Colonic mucosa (tissue), 4 donors: ENCODE data around the gene APC2. TPM values are rescaled to one million over a fixed set of nuclear protein-coding genes. Genes with fewer than 3 reads are reported as not detected.
"Not testable (repeated sequence)": the region's sequence is repeated elsewhere in the genome, so short reads cannot be mapped to it uniquely, and the experiment has no call there.

Experiments used
- DNase-seq: peaks from one replicate; pipeline ENCODE4 v3.0.0-alpha.2; 2020
- H3K27ac ChIP-seq: fragments of 200-600 bp; one replicate; pipeline ENCODE4 v1.8.0; 2021
- H3K27me3 ChIP-seq: fragments of 200-600 bp; one replicate; pipeline ENCODE4 v1.8.0; 2021
- H3K36me3 ChIP-seq: fragments of 200-600 bp; one replicate; pipeline ENCODE4 v1.8.0; 2021
- H3K4me1 ChIP-seq: fragments of 200-600 bp; one replicate; pipeline ENCODE4 v1.8.0; 2021; ENCODE audit warnings: mild to moderate bottlenecking
- H3K4me3 ChIP-seq: fragments of 200-600 bp; one replicate; pipeline ENCODE4 v1.8.0; 2021
- H3K9ac ChIP-seq, 2 donors: one replicate each; pipeline ENCODE4 v1.7.0; 2013; ENCODE audit warnings: control low read depth in 2 of 2, low read depth in 2 of 2, low read length in 2 of 2
- H3K9me3 ChIP-seq: fragments of 200-600 bp; one replicate; pipeline ENCODE4 v1.8.0; 2021
- intact Hi-C: fragments of 100-400 bp; cut with DNase I; formaldehyde crosslinking; loops from one replicate; pipeline ENCODE4 v1.14.1; 2022
- total RNA-seq, 2 donors: library from RNA; stranded (reverse); fragmentation: NEBNext Ultra II Directional in 1 of 2; extraction: Animal tissue kit (Norgen Biotek cat#: 25700) in 1 of 2; gene quantifications; one replicate each; pipeline ENCODE4 v1.2.1, GENCODE V29; 2021
- TF ChIP-seq, protein P1 (sequence below): fragments of 200-600 bp; IDR thresholded peaks from one replicate; pipeline ENCODE4 v1.8.0; 2022; ENCODE audit warnings: antibody characterized with exemption, mild to moderate bottlenecking
- donor health status: healthy.
- donor health status: DM: no; HTN: no; CAD: no.
- donor health status: DM: no; HTN: no; CAD: no.

Gene APC2
- total RNA-seq, 2 donors from 2014 or later, result 0.05 to 0.42 TPM

DNA sequence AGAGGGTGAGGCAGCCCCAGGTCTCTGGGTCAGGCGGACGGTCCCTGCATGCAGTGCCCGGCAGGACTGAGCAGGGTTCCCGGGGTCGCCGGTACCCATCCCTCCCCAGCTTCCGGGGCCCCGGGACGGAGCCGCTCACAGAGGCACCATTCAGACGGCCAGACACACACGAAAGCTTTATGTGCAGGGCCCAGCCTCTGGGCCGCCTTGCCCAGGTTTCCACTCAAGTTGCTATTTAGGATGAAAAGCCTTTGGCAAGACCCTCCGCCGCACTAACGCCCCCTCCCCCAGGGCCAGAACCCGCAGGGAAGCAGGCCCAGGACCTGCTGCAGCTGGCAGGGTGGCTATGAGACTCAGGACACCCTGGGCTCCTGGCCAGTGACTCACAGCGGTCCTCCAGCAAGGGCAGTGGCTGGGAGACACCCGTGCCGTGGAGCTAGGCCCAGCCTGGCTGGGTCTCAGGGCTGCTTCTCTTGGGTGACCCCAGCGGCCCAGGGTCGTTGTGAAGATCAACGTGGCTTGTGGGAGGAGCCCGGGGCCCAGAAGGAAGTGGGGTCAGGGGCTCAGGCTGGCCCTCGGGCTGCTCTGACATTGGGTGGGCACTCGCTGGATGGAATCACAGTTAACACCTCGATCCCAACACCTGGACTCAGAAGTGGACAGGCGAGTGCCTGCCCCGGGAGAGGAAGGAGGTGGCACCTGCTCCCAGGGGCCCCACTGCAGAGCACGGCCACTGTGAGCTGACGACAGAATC lies 24.3 kb downstream of the APC2 start:
- Histone ChIP-seq H3K4me1 (peaks cover 28% of the 10 kb centered on the region), H3K36me3 (no peaks in the 10 kb centered on the region), H3K9me3 (no peaks in the 10 kb centered on the region), H3K9ac (no peak overlapping the region), H3K27me3 (peaks cover 39% of the 10 kb centered on the region), H3K4me3 (no peak overlapping the region), H3K27ac (no peak overlapping the region)
- no peak for DNase-seq
- intact Hi-C loops, result no loop called here
- TF ChIP-seq, protein P1, sequence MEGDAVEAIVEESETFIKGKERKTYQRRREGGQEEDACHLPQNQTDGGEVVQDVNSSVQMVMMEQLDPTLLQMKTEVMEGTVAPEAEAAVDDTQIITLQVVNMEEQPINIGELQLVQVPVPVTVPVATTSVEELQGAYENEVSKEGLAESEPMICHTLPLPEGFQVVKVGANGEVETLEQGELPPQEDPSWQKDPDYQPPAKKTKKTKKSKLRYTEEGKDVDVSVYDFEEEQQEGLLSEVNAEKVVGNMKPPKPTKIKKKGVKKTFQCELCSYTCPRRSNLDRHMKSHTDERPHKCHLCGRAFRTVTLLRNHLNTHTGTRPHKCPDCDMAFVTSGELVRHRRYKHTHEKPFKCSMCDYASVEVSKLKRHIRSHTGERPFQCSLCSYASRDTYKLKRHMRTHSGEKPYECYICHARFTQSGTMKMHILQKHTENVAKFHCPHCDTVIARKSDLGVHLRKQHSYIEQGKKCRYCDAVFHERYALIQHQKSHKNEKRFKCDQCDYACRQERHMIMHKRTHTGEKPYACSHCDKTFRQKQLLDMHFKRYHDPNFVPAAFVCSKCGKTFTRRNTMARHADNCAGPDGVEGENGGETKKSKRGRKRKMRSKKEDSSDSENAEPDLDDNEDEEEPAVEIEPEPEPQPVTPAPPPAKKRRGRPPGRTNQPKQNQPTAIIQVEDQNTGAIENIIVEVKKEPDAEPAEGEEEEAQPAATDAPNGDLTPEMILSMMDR, result no peak

DNA sequence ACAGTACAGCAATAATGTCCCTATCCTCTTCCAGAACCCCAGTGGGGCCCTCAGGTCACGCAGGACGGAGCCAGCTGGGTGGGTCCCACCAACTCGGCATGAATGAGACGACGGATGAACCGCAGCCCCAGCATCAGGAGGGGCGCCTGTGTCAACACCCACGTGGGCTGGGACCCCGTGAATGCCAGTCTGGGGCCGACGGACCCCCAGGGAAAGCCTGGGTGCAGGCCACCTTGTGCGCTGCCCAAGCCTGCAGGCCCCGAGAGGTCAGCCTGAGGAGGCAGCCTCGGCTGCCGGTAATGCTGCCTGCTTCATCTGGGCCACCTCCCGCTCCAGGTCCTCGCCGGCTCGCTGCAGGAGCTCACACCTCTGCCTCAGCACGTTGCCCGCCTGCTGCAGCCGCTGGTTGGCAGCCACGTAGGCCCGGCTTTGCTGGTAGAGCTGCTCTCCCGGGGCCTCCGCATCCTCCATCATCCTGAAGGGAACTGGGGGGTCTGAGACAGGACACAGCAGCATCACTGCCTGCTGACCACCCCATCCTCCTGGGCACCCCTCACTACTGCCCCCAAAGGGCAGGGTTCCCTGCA lies 24.9 kb downstream of the APC2 start:
- no peak overlapping the region for H3K27ac ChIP-seq
- no peak overlapping the region for H3K4me3 ChIP-seq
- no peak overlapping the region for H3K9ac ChIP-seq
- intact Hi-C loops, result no loop called here
- TF ChIP-seq, protein P1, result no peak
- H3K36me3 ChIP-seq, result no peaks in the 10 kb centered on the region
- H3K9me3 ChIP-seq, result no peaks in the 10 kb centered on the region
- peaks cover 36% of the 10 kb centered on the region for H3K27me3 ChIP-seq
- peaks cover 25% of the 10 kb centered on the region for H3K4me1 ChIP-seq
- DNase-seq, result no peak

- Histone ChIP-seq H3K9ac (no peak overlapping the region), H3K4me1 (peaks cover 14% of the 10 kb centered on the region), H3K27me3 (peaks cover 25% of the 10 kb centered on the region), H3K36me3 (no peaks in the 10 kb centered on the region), H3K4me3 (no peak overlapping the region), H3K9me3 (no peaks in the 10 kb centered on the region), H3K27ac (no peak overlapping the region)
- no peak for DNase-seq
- TF ChIP-seq, protein P1, result no peak
- intact Hi-C loops, result no loop called here
These were observed 26.0 kb downstream of the APC2 start for GRCh38 chr19:1475751-1476437.

DNA sequence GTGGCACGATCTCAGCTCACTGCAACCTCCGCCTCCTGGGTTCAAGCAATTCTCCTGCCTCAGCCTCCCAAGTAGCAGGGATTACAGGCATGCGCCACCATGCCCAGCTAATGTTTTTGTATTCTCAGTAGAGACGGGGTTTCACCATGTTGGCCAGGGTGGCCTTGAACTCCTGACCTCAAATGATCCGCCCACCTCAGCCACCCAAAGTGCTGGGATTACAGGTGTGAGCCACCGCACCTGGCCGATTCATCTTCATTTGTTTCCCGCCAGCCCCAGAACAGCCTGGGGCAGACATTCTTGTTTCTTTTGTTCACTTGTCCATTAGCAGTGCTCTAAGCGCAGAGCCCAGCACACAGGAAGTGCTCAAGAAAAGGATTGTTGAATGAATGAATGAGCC lies 27.1 kb downstream of the APC2 start:
- intact Hi-C loops, DNase-seq, H3K36me3 ChIP-seq, H3K9ac ChIP-seq, H3K27ac ChIP-seq, H3K4me1 ChIP-seq, H3K4me3 ChIP-seq, H3K9me3 ChIP-seq: not testable (repeated sequence)
- peaks cover 14% of the 10 kb centered on the region for H3K27me3 ChIP-seq

DNA sequence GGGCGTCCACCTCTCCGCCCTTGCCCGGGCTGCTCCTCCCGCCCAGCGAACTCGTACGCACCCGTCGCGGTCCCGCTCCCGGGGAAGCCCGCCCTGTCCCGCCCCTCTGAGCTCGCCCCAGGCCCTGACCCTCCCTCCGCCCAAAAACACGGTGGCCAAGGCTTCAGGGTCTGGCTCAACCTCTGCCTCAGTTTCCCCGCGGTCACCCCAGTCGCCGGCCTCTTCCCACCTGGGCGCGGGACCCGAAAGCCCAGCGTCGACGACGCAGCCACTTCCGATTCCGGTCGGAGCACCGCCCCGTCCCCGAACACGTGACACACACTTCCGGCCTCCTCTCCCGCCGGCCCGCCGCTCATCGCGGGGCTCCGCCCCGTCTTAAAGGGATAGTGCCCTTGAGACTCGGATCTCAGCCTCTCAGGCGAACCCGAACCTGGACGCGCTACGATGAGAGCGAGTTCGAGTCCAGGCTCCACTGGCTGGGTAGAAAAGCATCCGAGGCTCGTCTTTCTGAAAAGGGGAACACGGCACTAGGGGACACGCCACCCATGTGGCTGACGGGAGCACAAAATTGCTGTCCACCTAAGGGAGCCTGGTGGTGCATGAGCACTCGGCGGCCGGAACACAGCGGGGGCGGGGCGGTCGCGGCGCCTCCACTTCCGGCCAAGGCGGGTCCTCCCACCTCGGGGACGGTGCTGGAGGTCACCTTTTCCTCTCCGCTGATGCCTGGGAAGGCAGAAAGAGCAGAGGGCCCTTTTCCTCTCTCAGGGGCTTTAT lies 29.2 kb downstream of the APC2 start, which contains the start of gene C19orf25:
Gene C19orf25 (minus strand): TSS at position 282 of the 774 bp plus-strand sequence. CDS start 312 bp downstream, outside the sequence.
- H3K27me3 ChIP-seq, result no peaks in the 10 kb centered on the region
- H3K4me3 ChIP-seq, result peak within 1 kb of the TSS; percentile 98
- no peaks in the 10 kb centered on the region for H3K9me3 ChIP-seq
- TF ChIP-seq, protein P1, result no peak
- peaks cover 6% of the 10 kb centered on the region for H3K4me1 ChIP-seq
- H3K9ac ChIP-seq, result peak within 1 kb of the TSS; percentile 62 to 86
- intact Hi-C loops, result no loop called here
- no peaks in the 10 kb centered on the region for H3K36me3 ChIP-seq
- H3K27ac ChIP-seq, result peak within 1 kb of the TSS; percentile 83
- peak; percentile 97 for DNase-seq
